ENCODE measurements around the gene PIK3R1.

The PIK3R1 gene

DNA sequence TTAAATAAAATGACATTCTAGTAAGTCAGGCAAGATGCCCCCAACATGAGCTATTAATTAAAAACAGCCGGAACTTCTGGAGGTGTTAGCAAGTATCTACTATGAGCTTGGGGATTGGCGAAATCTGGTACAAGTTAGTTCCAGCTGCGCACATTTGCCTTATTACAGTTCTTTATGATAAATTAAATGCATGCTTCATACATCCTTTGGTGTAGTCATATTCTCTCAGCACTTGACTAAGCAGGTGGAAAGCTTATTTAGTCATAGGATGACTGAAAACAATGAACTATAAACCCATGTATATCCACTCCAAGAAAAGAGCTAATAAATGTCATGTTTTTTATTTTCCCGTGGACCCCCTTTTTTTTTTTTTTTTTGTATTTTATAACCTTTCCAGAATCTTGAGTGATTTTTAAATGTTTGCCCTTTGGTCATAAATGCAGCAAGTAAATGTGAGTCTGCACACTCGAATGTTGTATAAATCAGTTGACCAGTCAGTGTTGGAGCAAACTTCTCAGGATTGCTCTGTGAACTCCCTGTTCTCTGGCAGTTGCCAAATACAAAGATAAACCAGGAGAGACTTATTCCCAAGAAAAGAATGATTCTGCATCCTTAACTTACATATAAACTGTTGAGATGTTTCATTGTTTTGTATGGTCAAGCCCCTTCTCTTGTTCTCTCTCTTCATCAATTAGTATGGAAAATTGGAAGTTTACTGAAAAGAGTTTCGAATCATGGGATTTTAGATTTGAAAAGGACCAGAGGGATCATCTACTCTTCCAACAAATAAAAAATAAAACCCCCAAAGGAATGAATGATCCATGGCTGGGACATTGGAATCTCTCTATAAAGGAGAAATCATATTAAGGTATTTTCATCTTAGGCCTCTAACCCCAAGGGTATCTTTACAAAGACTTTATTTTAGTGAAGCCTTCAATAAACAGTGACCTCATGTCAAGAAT is 38.3 kb downstream of the PIK3R1 start:
- DNase-seq = no peak

DNA sequence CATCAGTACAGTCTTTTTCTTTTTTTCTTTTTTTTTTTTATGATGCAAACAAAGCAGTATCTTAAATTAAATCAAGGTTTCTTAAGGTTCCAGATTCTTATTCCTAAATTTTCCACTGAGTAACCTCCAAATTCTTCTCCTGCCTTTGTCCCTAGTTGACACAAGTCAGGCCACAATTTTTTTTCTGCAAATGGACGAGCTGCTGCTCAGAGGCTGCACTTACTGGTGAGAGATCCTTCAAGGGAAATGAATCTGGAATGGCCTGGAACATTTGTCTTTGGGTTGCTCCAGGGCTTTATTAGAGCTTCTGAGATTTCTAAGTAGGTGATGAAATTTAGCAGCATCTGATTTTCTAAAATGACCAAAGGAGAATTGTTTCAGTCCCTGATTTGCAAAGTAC is 39.3 kb downstream of the PIK3R1 start:
- DNase-seq = no peak

DNA sequence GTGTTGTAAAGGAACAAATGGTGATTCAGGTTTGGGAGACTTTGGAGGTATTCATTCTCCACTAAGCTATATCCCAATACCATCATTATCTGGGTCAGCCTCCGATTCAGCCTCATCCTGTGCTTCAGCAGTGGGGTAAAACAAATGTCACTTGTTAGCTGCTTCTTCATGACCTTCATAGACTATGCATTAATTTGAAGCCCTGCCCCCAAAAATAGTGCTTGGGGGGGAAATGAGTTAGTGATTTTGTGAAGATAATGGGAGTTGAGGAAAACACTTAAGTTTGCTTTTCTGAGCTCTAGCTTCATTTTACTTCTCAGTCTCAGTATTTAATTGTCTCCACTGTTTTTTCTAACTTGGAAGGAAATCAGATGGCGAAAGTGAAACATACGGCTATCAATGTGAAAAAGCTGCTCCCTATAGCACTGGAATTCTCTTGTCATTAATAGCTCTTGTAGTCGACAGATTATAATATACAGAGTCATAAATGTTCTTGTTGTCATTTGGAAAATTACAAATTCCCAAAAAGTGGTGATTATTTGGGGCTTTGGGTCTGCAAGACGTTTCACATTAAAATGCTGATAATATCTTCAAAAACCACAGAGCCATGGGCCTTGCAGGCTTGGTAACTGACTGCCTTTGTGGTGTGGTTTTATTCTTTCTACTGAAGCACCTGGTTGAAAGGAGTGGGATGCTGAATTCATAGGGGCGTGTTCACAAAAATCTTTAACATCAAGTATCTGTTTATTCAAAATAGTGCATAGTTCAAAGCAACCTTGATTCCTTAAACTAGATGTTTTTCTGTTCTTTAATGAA is 40.0 kb downstream of the PIK3R1 start:
- no peak for DNase-seq

DNA sequence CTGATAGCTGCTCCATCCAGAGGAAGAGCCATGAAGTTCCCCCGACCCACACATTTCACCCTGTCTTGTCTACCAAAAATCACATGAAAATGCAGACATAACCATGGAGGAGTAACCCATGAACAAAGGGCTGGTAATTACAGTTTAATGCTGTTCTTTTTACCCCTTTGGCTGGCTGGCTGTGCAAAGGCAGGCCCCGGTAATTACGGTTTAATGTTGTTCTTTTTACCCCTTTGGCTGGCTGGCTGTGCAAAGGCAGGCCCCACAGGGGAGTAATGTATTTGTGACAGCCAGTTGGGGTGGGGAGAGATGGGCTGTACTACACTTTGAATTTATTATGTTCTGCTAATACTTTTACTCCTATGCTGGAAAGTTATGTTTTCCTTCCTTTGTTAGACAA is 41.7 kb downstream of the PIK3R1 start:
- DNase-seq = no peak

DNA sequence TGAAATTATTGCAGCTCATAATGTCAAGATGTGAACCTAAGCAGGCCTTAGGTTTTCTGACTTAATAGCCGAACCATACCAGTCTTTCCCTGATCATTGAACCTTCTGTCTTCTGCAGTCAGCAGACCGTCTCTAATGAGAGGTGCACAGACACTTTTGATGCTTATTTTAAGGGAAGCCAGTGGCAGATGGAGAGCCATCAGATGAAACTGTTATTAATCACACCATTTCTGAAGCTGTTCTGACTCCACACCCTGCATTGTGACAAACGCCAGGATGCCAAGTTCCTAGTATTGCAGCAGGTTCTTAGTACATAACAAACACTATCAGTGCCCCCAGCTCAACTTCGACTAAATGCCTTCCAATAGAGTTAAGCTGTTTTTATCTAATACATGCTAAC is 43.0 kb downstream of the PIK3R1 start:
- no peak for DNase-seq

DNA sequence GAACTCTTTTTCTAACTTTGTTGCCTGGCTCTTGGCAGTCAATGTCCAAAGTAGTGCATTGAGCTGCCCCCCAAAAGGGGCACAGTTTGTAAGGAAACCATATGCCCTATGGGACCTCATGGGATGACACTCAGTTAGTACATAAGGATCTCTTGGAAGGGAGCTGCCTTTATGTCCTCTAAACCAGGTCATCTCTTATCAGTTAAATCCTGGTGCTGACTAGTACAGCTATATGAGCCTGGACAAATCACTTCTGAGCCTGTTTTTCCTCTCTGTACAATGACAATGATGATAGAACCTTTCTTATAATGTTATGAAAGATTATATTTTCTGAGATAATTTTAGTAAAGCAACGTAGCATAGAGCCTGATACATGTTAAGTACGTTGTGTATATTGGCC is 44.1 kb downstream of the PIK3R1 start:
- no peak for DNase-seq

DNA sequence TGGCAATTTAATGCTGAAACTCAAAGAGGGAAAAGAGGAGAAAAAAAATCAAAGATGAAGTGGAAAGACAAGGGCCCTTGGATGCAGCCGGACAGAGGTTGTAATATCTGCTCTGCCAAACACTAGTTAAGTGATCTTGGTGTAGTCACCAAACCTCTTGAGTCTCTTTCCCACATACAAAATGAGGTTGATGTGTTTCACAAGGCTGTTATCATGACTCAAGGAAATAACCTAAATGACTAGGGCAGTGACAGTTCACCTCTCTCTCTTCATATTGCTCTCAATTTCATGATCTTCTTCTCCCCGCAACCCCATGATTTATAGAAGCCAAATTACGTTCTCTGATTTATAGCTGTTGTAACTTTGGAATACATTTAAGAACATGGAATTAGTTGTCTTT is 44.9 kb downstream of the PIK3R1 start:
- no peak for DNase-seq

DNA sequence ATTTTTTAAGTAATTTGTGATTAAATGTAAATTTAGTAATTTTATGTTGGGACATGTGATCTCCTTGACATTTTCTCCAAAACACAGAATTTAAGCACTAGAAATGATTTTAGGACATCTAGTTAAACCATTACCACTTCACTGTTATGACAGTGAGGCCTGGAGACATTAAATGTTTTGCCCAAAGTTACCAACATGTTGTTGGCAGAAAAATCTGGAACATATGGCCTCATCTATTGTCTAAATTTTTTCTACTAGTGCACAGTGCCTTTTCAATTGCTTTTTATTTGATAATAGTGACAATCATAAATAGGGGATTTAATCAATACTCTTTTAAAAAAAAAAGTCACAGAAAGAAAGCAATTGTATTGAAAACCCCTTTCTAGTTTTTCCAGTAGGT is 45.6 kb downstream of the PIK3R1 start:
- no peak for DNase-seq

DNA sequence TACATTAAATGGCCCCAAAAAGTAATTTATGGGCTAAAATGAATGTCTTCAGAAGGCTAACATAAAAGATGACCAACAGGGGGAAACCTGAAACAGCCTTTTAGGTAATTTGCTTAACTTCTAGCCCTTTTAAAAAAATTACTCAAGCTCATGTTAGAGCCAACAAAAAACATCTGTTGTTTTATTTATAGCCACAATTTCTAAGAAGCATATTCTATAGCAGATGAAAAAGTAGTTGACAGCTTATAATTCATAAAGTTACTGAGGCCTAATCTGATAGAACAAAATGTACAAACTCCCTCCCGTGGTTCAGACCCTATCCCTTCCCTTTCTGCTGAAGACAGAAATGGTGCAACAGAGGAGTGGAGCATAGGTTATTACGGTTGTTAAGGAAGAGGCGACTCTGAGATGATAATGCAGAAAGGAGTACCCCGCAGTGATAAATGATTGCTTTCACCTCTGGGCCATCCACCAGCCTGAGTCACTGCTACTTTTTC is 46.1 kb downstream of the PIK3R1 start:
- DNase-seq = no peak

DNA sequence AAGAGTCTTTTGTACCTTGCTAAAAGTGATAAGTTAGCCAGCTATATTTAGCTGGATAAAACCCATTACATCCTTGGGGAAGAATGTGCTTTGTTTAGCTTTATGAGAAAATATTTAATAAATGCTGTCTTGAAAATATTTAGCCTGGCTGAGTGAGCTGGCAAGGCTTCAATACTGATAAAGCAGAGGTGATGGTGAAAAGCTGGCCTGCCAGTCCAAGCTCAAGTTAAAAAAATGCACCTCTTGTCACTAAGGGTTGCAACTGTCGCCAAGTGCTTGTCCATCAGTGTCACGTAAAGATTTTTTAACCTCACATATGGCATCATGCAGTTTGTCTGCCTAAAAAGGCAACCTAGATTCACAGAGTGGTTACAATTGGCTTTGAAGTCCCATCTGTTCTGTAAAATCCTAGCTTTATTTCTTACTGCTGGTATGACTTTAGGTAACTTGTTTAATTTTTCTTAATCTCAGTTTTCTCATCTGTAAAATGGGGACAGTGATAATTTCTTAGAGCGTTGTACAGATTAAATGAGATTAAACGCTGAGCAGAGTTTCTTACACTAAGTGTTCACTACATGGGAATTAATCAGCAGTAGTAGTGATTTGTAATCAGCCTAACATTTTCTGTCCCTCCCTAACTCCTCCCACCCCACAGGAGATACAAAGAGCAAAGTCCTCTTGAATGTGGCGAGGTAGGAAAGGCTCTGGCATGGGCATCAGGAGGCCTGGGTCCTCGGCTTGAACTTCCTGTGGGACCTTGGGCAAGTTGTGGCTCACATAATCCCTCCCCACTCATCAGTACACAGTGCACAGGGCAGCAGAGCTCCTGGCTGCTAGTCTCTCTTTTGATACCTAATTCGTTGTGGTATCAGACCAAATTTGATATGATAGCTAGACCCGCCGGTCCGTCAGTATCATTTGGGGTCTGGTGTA is 48.7 kb downstream of the PIK3R1 start:
- no peak for DNase-seq

DNA sequence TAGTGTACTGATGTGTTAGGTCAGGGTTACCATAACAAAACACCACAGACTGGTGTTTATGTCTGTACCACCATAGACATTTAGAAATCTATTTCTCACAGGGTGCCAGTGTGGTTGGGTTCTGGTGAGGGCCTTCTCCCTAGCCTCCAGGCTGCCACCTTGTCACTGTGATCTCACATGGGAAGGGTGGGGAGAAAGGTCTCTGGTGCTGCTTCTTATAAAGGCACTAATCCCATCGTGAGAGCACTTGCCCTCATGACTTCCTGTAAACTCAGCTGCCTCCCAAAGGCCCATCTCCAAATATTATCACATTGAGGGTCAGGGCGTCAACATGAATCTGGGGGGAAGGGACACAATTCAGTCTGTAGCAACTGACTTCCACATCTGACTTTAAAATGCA is 49.8 kb downstream of the PIK3R1 start:
- no peak for DNase-seq

DNA sequence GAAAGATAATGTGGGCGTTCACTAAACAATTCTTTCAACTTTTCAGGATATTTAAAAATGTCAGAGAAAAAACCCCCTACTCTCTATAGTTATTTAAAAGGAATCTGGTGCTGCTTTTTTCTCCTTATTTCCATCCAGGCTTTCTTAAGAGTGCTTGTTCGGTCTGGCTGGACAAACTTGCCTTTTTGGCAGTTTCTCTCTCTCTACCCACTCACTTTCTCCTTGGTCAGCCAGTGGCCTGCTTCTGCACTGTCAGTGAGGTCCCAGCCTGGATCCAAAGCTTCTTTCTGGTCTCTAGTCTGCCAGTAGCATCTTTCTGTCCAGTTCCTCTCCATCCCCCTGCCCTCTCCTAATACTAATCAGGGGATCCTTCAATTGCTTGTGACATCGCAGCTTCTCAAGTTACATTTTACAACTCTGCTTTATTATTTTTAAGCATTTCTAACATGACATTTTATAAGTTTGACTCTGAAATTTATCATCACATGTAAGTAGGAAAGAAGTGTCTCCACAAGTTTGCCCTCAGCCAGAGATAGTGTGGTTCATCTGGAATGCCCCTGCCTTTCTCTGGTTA is 50.4 kb downstream of the PIK3R1 start:
- DNase-seq = no peak

DNA sequence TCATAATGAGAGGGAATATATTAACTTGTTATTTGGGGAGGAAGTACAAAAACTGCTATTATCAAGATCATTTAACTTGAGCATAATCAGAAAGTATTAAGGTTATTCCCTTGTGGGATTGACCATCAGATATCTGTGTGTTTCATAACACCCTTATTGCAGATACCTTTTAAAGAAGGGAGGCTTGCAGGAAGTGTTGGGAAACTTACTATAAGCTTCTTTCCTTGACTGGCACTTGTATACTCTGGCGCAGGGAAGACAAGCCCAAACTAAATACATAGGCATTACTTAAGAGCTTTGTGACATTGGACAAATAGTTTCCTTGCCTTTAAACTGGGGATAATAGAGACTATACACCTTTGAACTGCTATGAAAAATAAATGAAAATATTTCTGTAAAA is 50.9 kb downstream of the PIK3R1 start:
- DNase-seq = no peak

DNA sequence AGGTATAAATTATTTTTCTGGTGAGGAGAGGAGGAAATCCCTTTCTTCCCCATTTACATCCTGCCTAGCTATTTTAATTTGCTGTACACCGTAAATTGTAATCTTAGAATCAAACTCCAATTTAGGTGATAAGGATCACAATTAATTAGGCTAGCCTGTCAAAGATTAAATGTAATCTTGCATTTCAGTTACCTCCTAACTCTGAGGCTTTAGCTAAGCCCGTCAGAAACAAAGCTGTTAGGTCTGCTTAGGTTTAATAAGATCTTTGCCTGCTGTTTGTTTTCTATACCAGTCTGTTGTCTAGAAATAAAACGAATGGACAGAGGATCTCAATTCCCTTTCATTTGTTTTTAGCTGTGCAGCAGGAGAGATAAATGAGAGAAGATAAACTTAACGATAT is 51.5 kb downstream of the PIK3R1 start:
- no peak for DNase-seq

DNA sequence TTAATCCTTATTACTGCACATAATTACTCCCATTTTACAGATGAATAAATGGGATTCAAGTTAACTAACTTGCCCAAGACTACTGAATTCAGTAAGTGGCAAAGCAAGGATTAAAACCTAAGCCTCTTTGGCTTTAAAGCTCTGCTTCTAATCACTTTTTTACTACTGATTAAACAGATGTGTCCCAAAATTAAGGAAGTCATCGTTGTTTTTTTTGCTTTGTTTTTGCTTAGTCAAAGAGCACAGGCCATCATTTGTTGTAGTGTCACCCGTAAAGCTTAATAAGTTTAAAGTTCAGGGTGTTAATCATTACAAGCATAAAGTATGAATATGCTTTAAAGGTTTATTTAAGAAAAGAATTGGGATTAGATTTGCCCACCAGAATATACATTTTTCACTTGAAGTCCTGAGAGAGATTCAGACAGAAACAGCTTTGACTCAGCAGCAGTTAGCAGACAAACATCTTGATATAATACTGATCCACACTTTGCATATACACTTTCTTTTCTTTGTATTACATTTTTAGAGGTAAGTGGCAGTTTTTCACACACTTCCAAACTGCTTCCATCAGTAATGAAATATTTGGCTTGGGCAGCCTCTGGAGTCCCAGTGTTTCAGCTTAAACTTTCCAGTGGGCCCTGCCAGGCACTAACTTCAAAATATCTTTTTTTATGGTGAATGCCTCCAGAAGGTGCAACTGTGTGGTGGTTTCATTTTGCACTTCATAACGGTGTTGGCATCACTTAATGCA is 52.7 kb downstream of the PIK3R1 start:
- DNase-seq = no peak

DNA sequence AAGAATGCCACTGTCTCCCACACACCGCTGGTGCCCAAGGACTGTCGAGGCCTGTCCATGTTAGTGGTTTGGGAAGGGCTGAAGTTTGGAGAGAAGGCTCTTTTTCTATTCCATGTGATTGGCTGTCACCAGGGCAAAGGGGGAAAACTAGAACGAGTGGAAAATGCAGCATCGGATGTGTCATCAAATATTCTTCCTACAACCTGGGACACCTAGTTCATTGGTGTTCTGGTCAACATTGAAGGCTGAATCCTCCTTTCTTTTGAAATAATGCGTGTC is 53.2 kb downstream of the PIK3R1 start:
- no peak for DNase-seq

DNA sequence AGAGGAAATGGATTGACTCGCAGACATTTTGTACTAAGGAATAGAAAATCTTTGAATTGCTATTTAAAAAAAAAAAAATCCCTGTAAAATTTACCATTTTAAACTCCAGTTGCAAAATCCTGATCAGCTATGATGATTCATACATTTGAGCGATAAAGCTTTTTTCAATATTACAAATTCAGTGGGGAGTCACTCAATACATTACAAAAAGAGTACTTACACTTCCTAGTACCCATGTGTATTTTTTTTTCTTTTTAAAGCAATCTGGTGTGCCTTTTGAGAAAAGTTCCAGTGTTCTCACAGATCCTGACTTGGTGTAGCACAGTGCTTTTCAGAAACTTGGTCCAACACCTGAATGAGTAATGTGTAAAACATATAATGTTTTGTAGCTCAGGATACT is 54.3 kb downstream of the PIK3R1 start:
- no peak for DNase-seq

DNA sequence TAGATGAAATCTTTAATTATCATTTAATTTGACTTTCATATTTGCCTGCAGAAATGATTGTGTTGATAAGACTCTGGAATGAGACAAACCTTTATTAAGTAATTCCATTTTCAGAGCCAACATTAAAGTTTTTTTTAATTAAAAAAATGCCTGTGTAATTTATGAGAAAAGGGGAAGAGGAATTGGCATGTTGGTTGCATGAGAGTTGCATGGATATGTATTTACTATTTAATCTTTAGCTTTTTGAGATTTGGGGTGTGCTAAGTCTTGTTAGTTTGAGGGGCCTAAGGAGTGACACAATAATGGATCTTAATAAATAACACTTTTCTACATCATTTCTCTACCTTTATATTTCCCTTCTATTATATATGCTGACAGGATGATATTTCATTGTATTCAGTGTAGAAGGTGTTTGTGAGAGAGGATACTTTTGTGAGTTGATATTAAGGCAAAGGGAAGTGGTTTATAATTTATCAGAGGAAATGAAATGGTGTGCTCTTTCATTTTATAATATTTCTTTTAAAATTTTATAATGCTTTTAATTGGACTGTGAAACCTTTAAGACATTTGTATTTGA is 54.9 kb downstream of the PIK3R1 start:
- DNase-seq = no peak

DNA sequence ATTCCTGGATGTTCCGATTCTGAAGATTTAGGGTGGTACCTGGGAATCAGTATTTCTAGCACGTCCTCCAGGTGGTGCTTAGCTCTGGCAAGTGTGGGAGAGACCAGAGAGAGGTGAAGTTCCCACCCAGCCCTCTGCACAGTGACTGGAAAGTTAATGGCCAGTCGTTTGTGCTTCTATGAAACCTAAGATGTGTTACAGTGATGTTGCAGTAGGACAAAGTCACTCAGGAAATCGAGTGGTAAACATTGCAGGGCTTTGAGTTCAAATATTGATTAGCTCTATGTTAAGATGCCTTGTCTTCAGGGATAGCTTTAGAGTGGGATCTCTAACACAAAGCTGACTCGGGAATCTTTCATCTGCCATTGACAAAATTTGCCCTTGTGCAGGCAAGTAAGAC is 55.6 kb downstream of the PIK3R1 start:
- DNase-seq = no peak

DNA sequence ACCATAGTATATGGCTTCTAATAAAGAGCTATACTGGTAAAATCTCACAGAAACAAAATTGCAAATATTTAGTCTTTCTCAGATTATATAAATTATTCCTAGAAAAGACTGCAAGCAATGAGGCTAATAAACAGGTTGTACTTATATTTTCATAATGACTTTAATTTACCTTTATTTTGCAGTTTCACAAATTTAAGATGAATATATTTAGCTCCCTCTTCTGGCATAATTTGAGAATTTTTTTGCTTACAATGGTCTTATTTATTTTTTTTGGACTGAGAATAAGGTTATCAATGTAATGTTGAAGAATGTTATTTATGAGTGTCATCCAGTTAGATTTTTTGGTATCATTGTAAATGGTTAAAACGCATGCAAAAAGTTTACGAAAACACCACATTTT is 56.7 kb downstream of the PIK3R1 start:
- no peak for DNase-seq

DNA sequence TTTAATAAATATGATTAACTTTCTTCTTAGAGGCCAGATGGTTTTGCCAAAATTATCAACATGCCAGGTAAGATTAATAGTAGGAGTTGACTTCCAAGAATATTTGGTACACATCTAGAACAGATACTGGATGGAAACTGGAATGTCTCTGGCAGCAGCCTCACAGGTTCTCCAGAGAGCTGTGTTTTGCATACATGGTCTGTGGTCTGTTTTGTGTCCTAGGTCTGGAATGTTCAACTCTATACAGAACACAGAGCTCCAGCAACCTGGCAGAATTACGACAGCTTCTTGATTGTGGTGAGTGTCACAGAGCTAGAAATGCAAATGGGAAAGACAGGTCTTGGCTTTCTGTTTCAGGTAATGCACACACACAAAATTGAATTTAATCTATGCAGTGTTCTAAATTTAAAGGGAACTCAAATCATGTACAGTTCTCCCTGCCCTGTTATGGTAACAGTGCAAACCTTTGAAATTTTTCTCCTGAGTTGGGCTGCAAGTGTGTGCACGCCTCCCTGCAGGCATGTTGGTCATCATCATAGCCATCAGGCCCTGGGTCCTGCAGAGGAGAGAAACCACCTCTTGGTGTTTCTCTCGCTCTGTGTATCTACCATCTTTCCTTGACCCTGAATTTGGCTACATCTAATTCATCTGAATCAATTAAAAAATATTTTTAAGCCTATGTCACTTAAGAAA is 58.3 kb downstream of the PIK3R1 start:
- no peak for DNase-seq

All from stimulated activated CD4-positive, alpha-beta T cell treated with anti-CD3 and anti-CD28 coated beads, Interleukin-4, amount 100 ng/mL, for 1 hour (primary cell).